CD4-positive, alpha-beta T cell treated with Interleukin-15 for 4 hours (primary cell): Measurements from ENCODE around the gene LTO1.
A peak's percentile ranks its signal among the peaks of the same experiment; 100 is the strongest.

Source experiments
- DNase-seq: peaks from one replicate; pipeline ENCODE4 v3.0.0-alpha.2; 2020; ENCODE audit warnings: low spot score

The LTO1 gene

GRCh38 chr11:69645801-69646492 is 29.2 kb downstream of the LTO1 start:
- DNase-seq, result no peak

- DNase-seq, result no peak
These were observed 30.0 kb downstream of the LTO1 start for GRCh38 chr11:69644962-69645675.

- no peak for DNase-seq
These were observed 30.8 kb downstream of the LTO1 start for GRCh38 chr11:69644071-69644961.

GRCh38 chr11:69643646-69644045 is 31.5 kb downstream of the LTO1 start:
- DNase-seq, result no peak

- peak; percentile 74 for DNase-seq
These were observed 32.1 kb downstream of the LTO1 start for GRCh38 chr11:69642913-69643632.

- DNase-seq, result peak; percentile 24
These were observed 32.6 kb downstream of the LTO1 start for GRCh38 chr11:69642549-69642912.

- DNase-seq, result no peak
These were observed 33.2 kb downstream of the LTO1 start for GRCh38 chr11:69641681-69642548.

- DNase-seq, result peak; percentile 24
These were observed 34.1 kb downstream of the LTO1 start, which contains the start of gene CCND1 for GRCh38 chr11:69640995-69641581. TSS of gene CCND1 (plus strand) at chr11:69641156. CDS start at chr11:69641314, 158 bp downstream.

- no peak for DNase-seq
These were observed 34.7 kb downstream of the LTO1 start for GRCh38 chr11:69640260-69640994.

- DNase-seq, result no peak
These were observed 35.3 kb downstream of the LTO1 start for GRCh38 chr11:69639831-69640230.

- DNase-seq, result no peak
These were observed 36.0 kb downstream of the LTO1 start for GRCh38 chr11:69638941-69639681.

GRCh38 chr11:69637941-69638871 is 36.9 kb downstream of the LTO1 start:
- no peak for DNase-seq

- no peak for DNase-seq
These were observed 37.8 kb downstream of the LTO1 start for GRCh38 chr11:69637198-69637940.

- DNase-seq, result no peak
These were observed 38.5 kb downstream of the LTO1 start for GRCh38 chr11:69636512-69637197.

- DNase-seq, result no peak
These were observed 39.2 kb downstream of the LTO1 start for GRCh38 chr11:69635804-69636511.

GRCh38 chr11:69635195-69635594 is 40.0 kb downstream of the LTO1 start:
- DNase-seq, result no peak
